Stimulated activated CD8-positive, alpha-beta memory T cell treated with anti-CD3 and anti-CD28 coated beads, Interleukin-12 subunit alpha, Interleukin-12 subunit beta, amount 100 ng/mL, for 24 hours (primary cell): ENCODE results near the gene TSPAN7.

ENCODE experiments used
- DNase-seq: peaks from one replicate; pipeline ENCODE4 v3.0.0-alpha.2; 2020; ENCODE audit errors: extremely low read depth

Gene TSPAN7, protein sequence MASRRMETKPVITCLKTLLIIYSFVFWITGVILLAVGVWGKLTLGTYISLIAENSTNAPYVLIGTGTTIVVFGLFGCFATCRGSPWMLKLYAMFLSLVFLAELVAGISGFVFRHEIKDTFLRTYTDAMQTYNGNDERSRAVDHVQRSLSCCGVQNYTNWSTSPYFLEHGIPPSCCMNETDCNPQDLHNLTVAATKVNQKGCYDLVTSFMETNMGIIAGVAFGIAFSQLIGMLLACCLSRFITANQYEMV

GRCh38 chrX:38561126-38561868, at the start of gene TSPAN7:
Gene TSPAN7, plus strand, starts transcription at chrX:38561542. Its CDS starts 5 bp downstream, at chrX:38561547.
- peak; percentile 45 for DNase-seq

DNA sequence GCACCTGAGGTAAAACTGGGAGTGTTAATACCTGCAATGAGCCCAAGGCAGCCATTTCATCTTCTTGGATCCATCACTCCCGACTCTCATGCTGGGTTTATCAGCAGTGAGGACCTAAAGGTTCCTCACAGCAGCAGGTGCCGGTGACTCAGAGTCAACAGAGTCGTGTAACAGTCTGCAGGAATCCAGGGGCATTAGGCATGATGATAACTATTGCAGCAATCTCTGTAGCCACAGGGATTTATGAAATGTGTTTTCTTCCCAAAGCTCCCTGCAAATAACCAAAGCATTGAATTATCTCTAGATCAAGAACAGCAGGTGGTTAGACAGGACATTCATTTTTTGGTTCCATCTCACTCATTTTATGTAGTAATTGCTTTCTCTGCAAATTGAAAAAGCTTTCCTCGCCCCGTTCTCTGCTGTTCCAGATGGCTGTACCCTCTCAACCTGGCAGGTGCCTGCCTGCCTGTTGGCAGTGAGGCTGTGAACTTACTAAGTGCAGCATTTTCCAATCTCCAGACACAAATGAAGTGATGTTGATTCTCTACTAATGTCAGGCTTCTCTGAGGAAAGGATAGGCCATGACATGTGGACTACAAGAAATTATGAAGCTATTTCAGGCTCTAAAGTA, 48.1 kb upstream of the TSPAN7 start:
- no peak for DNase-seq

- DNase-seq, result no peak
These were observed 47.1 kb upstream of the TSPAN7 start for GRCh38 chrX:38514016-38514854.

- no peak for DNase-seq
These were observed 46.1 kb upstream of the TSPAN7 start for GRCh38 chrX:38515291-38515690.

DNA sequence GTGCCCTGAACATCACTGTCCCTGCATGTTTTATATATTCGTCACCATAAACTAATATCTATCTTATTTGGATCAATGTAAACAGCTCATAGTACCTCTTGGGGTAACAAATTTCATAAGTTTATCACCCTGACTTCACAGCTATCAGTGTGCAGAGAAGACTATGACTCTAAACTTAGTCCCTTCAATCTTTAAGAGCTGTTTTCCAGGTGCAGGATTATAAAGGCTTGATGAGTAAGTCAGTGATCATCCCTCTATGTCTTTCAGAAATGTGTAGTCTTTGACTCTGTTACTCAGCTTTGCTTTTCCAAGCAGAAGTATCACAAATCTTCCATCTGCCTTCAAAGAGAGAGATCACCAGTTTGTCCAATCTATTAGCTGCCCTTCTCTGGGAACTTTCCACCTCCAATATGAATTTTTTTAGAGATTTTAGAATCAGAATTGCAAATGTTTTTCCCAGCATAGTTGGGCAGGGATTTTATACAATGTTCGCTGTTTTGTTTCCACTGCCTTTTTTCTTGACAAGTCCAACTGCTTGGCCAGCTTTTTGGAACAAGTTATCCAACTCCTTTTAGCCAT, 45.1 kb upstream of the TSPAN7 start:
- DNase-seq, result no peak

- no peak for DNase-seq
These were observed 41.7 kb upstream of the TSPAN7 start for GRCh38 chrX:38519651-38520050.

DNA sequence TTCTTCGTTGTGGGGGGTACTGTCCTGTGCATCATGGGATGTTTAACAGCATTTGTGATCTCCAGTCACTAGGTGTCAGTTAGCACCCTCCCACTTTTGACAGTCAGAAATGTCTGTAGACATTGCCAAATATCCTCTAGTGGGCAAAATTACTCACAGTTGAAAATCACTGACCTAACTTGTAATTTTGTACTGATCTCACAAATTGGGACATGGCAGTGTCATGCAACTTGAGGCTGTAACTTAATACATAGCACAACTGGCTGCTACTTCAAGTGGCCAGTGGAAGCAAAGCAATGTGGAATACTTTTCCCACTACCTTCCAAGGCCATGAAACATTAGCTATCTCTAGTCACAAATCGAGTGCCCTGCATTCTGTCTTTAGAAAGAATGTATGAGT, 23.2 kb upstream of the TSPAN7 start:
- no peak for DNase-seq

- DNase-seq, result no peak
These were observed 21.6 kb upstream of the TSPAN7 start for GRCh38 chrX:38539748-38540147.

GRCh38 chrX:38548508-38548907, 12.8 kb upstream of the TSPAN7 start:
- DNase-seq, result no peak

GRCh38 chrX:38552721-38553120, 8.6 kb upstream of the TSPAN7 start:
- no peak for DNase-seq

GRCh38 chrX:38558686-38559085, 2.7 kb upstream of the TSPAN7 start:
- no peak for DNase-seq

DNA sequence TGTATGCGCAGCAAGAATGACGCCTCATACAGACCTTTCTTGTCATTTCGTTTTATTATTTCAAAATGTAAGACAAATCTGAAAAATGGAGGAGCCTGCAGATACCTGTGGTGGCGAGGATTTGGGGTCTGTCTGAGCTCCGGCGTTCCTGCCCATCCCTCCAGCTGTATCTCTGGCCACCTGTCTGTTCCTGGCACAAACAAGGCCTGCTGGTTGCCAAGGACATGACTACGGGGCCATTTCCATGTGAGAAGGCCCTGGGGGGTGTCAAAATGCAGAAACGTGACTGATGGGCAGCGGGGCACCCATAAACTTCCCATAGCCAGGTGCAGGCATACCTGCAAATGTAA, 591 bp upstream of the TSPAN7 start:
- no peak for DNase-seq

DNA sequence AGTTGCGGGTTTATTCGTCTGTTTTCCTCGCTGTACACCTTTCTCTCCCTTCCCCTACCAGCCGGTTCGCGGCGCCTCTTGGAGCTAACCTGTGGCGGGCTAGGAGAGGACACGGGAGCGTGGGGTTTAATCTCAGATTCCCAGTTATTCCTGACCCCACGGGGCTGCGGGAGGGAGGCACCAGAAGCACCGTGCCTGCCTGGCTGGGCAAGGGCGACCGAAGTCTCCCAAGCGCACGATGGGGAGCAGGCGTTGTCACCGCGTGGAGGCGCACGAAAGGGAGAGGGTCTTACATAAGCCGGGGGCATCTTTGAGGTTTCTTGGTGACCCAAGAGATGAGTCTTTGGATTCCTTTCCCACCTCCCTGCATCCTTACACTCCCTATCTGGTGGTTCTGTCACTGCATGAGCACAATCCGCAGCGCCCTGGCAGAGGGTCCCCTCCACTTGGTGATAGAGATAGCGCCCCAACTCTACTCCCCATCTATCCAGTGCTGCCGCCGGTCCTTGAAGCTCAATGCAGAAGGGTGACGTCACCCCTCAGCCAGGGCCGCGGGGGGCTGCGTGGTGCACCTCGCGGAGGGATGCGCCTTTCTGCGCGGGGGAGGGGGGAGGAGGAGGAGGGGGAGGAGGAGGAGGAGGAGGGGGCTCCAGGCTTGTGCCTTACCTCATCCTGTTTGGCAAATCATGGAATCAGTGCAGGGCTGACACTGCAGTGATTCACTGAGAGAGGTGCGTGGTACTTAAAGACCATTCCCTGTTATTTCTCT, 793 bp downstream of the TSPAN7 start:
- DNase-seq, result no peak

DNA sequence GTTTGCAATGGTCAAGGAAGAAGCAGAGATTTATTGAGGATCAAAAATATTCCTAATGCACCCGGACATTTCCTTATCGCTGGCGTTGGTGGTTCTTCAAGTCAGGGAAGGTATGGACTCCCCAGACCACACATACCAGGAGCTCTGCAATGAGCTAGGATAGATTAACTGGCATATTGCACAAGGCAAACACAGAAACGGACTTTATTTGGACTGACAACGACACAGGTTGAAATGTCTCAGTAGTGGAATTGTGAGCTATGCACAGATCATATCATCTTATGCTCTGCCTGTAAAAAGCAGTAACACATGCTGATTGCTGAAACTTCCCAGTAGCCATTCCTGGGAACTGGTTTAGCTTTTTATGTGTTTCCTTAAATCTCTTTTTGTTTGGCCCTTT, 1.7 kb downstream of the TSPAN7 start:
- no peak for DNase-seq

DNA sequence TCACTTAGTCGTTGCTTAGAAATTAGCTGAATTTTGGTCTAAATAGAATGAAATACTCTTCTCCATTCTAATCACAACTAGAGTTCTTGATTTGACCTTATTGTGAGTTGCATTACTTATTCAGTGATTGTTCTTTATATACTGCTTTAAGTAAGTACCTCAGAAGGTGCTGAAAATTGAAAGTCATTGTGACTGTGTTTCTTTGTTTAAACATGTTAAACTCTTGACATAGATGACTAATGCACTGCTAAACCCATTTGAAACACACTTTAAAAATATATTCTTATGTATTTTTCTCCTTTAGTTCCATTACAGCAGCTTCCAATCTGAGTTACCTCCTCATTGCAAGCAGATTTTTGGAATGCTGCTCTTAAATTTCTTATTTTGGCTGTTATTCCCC, 9.1 kb downstream of the TSPAN7 start:
- DNase-seq, result no peak

- DNase-seq, result no peak
These were observed 9.7 kb downstream of the TSPAN7 start for GRCh38 chrX:38571058-38571457.

DNA sequence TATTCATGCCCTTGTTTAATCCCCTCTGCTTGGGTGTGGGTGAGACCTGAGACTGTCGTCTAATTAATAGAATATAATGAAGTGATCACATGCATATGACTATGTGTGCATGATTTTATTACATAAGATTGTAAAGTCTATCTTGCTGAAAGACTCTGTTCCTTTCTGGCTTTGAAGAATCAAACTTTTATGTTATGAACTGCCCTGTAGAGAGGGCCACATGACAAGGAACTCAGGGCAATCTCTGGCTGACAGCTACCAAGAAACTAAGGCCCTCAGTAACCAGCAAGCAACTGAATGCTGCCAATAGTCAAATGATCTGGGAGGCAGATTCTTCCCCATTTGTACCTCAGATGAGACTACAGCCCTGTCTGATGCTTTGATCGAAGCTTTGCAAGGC, 13.5 kb downstream of the TSPAN7 start:
- DNase-seq, result no peak

- DNase-seq, result no peak
These were observed 14.5 kb downstream of the TSPAN7 start for GRCh38 chrX:38575888-38576287.

DNA sequence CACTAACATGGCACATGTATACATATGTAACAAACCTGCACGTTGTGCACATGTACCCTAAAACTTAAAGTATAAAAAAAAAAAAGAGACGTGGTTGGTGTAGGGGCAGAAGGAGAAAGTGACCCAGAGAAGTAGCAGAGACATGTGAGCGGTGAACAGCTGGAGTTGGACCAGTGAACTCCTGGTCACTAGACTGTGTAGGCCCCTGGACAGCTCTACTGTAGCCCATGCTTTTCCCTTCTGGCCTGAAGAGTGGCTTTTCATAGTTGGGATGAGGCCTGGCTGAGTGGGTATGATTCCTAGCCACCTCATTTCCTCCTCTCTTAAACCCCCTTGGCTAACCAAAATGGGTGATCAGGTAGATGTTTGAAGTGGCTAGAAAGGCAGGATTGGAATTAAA, 16.4 kb downstream of the TSPAN7 start:
- DNase-seq, result no peak

DNA sequence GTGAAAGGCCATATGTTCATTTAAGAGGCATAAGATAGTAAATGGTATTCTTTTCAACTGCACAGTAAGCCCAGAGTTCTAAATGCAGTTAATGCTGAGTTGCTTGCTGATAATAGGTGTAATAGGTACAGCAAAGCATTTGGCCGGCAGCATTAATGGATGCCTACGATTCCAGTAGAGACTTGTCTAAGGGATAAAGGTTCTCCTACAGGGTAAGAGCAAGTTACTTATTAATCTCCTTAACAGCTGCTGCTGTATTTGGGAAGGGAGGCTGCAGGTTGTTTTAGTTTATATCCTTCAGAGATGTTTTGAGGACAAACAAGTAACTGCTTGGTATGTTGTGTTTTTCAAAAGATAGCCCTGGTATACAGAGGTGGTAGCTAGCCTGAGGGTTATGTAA, 16.8 kb downstream of the TSPAN7 start:
- DNase-seq, result no peak

- DNase-seq, result no peak
These were observed 21.8 kb downstream of the TSPAN7 start for GRCh38 chrX:38583181-38583580.
